PC-3 (cell line): Measurements from ENCODE around the gene THRB. TPM values are rescaled to one million over a fixed set of nuclear protein-coding genes. Genes with fewer than 3 reads are reported as not detected.

Experiments
- ATAC-seq: fragments of 200-7000 bp; cut with Tn5 transposase; 2 replicates; pipeline ENCODE4 v1.9.1; 2020; ENCODE audit warnings: mild to moderate bottlenecking, moderate library complexity
- BruUV-seq: library from RNA; stranded (reverse); fragments of 400-500 nt; replicated peaks from 2 replicates; lab custom pipeline; 2021; lab: Mats Ljungman, UMichigan
- CTCF ChIA-PET: fragments of 300-600 bp; sonication (Branson Sonifier 250); formaldehyde crosslinking; loops from one replicate; lab custom pipeline; 2022; ENCODE audit warnings: antibody characterized with exemption; lab: Charles Lee
- POLR2A ChIA-PET: fragments of 300-600 bp; sonication (Branson Sonifier 250); formaldehyde crosslinking; loops from one replicate; lab custom pipeline; 2022; ENCODE audit warnings: antibody characterized with exemption; ENCODE audit not compliant: unreplicated experiment; lab: Charles Lee
- DNase-seq: peaks from one replicate; pipeline ENCODE4 v3.0.0-alpha.2; 2015
- H2AFZ ChIP-seq: fragments of 300-600 bp; sonication (generic); 2 replicates; pipeline ENCODE4 v1.6.0; 2016; ENCODE audit warnings: antibody characterized with exemption, low read length
- H3F3A ChIP-seq: fragments of 300-600 bp; sonication (generic); one replicate; pipeline ENCODE4 v1.6.0; 2017; ENCODE audit warnings: antibody characterized with exemption, low read length, control low read depth, mild to moderate bottlenecking; ENCODE audit not compliant: unreplicated experiment
- H3K27ac ChIP-seq: fragments of 300-600 bp; sonication (generic); 2 replicates; pipeline ENCODE4 v1.5.1; 2016; ENCODE audit warnings: mild to moderate bottlenecking, low read length
- H3K27me3 ChIP-seq: fragments of 300-600 bp; sonication (generic); 2 replicates; pipeline ENCODE4 v1.6.1; 2016; ENCODE audit warnings: low read length, mixed read lengths
- H3K36me3 ChIP-seq: fragments of 300-600 bp; sonication (generic); 2 replicates; pipeline ENCODE4 v1.6.1; 2016; ENCODE audit warnings: low read depth, mixed run types, low read length, mixed read lengths
- H3K4me1 ChIP-seq: fragments of 300-600 bp; sonication (generic); 2 replicates; pipeline ENCODE4 v1.5.1; 2016; ENCODE audit warnings: low read length; ENCODE audit not compliant: insufficient read depth
- H3K4me2 ChIP-seq: fragments of 300-600 bp; sonication (generic); 2 replicates; pipeline ENCODE4 v1.6.0; 2016; ENCODE audit warnings: low read length
- H3K4me3 ChIP-seq: fragments of 300-600 bp; sonication (generic); 2 replicates; pipeline ENCODE4 v1.5.1; 2016; ENCODE audit warnings: mild to moderate bottlenecking, low read length, mixed read lengths
- H3K79me2 ChIP-seq: fragments of 300-600 bp; sonication (generic); 2 replicates; pipeline ENCODE4 v1.6.1; 2017; ENCODE audit warnings: low read length, mixed read lengths
- H3K9ac ChIP-seq: fragments of 300-600 bp; sonication (generic); 2 replicates; pipeline ENCODE4 v1.6.0; 2016; ENCODE audit warnings: mild to moderate bottlenecking, low read length
- H3K9me2 ChIP-seq: fragments of 300-600 bp; sonication (generic); replicated peaks from 2 replicates; pipeline ENCODE4 v1.6.1; 2016; ENCODE audit warnings: mixed run types, low read length, mixed read lengths
- H3K9me3 ChIP-seq: fragments of 300-600 bp; sonication (generic); 2 replicates; pipeline ENCODE4 v1.6.1; 2016; ENCODE audit warnings: low read length, mixed read lengths
- H4K20me1 ChIP-seq: fragments of 300-600 bp; sonication (generic); 2 replicates; pipeline ENCODE4 v1.6.1; 2016; ENCODE audit warnings: low read length, mixed read lengths
- CTCF ChIP-seq: fragments of 300-600 bp; sonication (generic); conservative IDR thresholded peaks from 2 replicates; pipeline ENCODE4 v1.5.1; 2017; ENCODE audit warnings: antibody characterized with exemption, low read depth, mild to moderate bottlenecking, low read length
- EZH2 ChIP-seq: fragments of 300-600 bp; sonication (generic); IDR thresholded peaks from one replicate; pipeline ENCODE4 v1.6.1; 2017; ENCODE audit warnings: antibody characterized with exemption, mild to moderate bottlenecking, low read length; ENCODE audit not compliant: unreplicated experiment
- EZH2phosphoT487 ChIP-seq: fragments of 300-600 bp; sonication (generic); IDR thresholded peaks from 2 replicates; pipeline ENCODE4 v1.6.1; 2018; ENCODE audit warnings: mild to moderate bottlenecking, antibody characterized with exemption, low read length, borderline replicate concordance
- intact Hi-C: fragments of 100-400 bp; cut with micrococcal nuclease; formaldehyde crosslinking; loops from 2 replicates; pipeline ENCODE4 v1.9.0; 2023
- total RNA-seq: library from RNA; depleted of rRNA; stranded (reverse); fragments of >200 nt; gene quantifications from 2 replicates; pipeline ENCODE4 v1.2.3, GENCODE V29; 2014

The THRB gene
- total RNA-seq, 1 experiment from 2014 or later: 9.7 TPM

- H3K79me2 ChIP-seq: no peaks in the 10 kb centered on the region
- H3K9ac ChIP-seq: no peak overlapping the region
- no peak for TF ChIP-seq EZH2phosphoT487
- TF ChIP-seq EZH2: no peak
- TF ChIP-seq CTCF: no peak
- no peaks in the 10 kb centered on the region for H3F3A ChIP-seq
- H3K27ac ChIP-seq: no peak overlapping the region
- H3K27me3 ChIP-seq: no peaks in the 10 kb centered on the region
- ChIA-PET CTCF (interaction anchor here (0.6 kb wide), 1 partner anchor 66 kb away, joined by 3 read pairs; no protein-coding TSS in a partner anchor), POLR2A (no interaction called here)
- H3K4me3 ChIP-seq: no peak overlapping the region
- H4K20me1 ChIP-seq: no peaks in the 10 kb centered on the region
- ATAC-seq (no peak), DNase-seq (no peak)
- intact Hi-C loops: no loop called here
- H3K9me2 ChIP-seq: no peaks in the 10 kb centered on the region
- BruUV-seq: no TSS peak
- no peaks in the 10 kb centered on the region for H3K9me3 ChIP-seq
- H3K36me3 ChIP-seq: no peaks in the 10 kb centered on the region
- H3K4me1 ChIP-seq: peaks cover 48% of the 10 kb centered on the region
- H3K4me2 ChIP-seq: no peak overlapping the region
- no peak overlapping the region for H2AFZ ChIP-seq
Measured at GRCh38 chr3:24303057-24303754, 191.4 kb downstream of the THRB start.

- Histone ChIP-seq H3K9me2 (no peaks in the 10 kb centered on the region), H3K79me2 (no peaks in the 10 kb centered on the region), H3K4me2 (no peak overlapping the region), H3K9ac (no peak overlapping the region), H4K20me1 (no peaks in the 10 kb centered on the region), H3K27ac (no peak overlapping the region), H3F3A (no peaks in the 10 kb centered on the region), H2AFZ (no peak overlapping the region), H3K4me1 (peaks cover 56% of the 10 kb centered on the region), H3K27me3 (no peaks in the 10 kb centered on the region), H3K9me3 (no peaks in the 10 kb centered on the region), H3K4me3 (no peak overlapping the region), H3K36me3 (no peaks in the 10 kb centered on the region)
- ChIA-PET POLR2A (no interaction called here), CTCF (no interaction called here)
- DNase-seq (no peak), ATAC-seq (no peak)
- BruUV-seq: no TSS peak
- TF ChIP-seq EZH2: no peak
- no peak for TF ChIP-seq CTCF
- no peak for TF ChIP-seq EZH2phosphoT487
- intact Hi-C loops: no loop called here
Measured at GRCh38 chr3:24302396-24302795, 192.3 kb downstream of the THRB start.

GRCh38 chr3:24300949-24301348 is 193.7 kb downstream of the THRB start:
- ChIA-PET POLR2A (interaction anchor here (0.7 kb wide), 1 partner anchor 997 kb away, joined by 3 read pairs; no protein-coding TSS in a partner anchor), CTCF (no interaction called here)
- H3K9ac ChIP-seq: no peak overlapping the region
- H3K4me2 ChIP-seq: peak overlapping the region; percentile 55; the same call in 1 of the 2 replicates
- no peaks in the 10 kb centered on the region for H3K9me2 ChIP-seq
- H3K27me3 ChIP-seq: no peaks in the 10 kb centered on the region
- H3F3A ChIP-seq: no peaks in the 10 kb centered on the region
- DNase-seq (no peak), ATAC-seq (no peak)
- H2AFZ ChIP-seq: no peak overlapping the region
- peaks cover 65% of the 10 kb centered on the region for H3K4me1 ChIP-seq
- H3K79me2 ChIP-seq: no peaks in the 10 kb centered on the region
- H3K9me3 ChIP-seq: no peaks in the 10 kb centered on the region
- intact Hi-C loops: no loop called here
- no TSS peak for BruUV-seq
- no peak overlapping the region for H3K4me3 ChIP-seq
- no peak overlapping the region for H3K27ac ChIP-seq
- TF ChIP-seq CTCF (no peak), EZH2phosphoT487 (no peak), EZH2 (no peak)
- H4K20me1 ChIP-seq: no peaks in the 10 kb centered on the region
- no peaks in the 10 kb centered on the region for H3K36me3 ChIP-seq
